GM18907 (cell line): Measurements from ENCODE around the gene MSRB1.
A peak's percentile ranks its signal among the peaks of the same experiment; 100 is the strongest.
"Not testable (repeated sequence)": the region's sequence is repeated elsewhere in the genome, so short reads cannot be mapped to it uniquely, and the experiment has no call there.

ENCODE experiments used
- ATAC-seq: cut with Tn5 transposase; IDR thresholded peaks from one replicate; pipeline ENCODE4 v1.9.1; 2021; ENCODE audit warnings: mild to moderate bottlenecking, moderate library complexity; ENCODE audit not compliant: unreplicated experiment

The MSRB1 gene

DNA sequence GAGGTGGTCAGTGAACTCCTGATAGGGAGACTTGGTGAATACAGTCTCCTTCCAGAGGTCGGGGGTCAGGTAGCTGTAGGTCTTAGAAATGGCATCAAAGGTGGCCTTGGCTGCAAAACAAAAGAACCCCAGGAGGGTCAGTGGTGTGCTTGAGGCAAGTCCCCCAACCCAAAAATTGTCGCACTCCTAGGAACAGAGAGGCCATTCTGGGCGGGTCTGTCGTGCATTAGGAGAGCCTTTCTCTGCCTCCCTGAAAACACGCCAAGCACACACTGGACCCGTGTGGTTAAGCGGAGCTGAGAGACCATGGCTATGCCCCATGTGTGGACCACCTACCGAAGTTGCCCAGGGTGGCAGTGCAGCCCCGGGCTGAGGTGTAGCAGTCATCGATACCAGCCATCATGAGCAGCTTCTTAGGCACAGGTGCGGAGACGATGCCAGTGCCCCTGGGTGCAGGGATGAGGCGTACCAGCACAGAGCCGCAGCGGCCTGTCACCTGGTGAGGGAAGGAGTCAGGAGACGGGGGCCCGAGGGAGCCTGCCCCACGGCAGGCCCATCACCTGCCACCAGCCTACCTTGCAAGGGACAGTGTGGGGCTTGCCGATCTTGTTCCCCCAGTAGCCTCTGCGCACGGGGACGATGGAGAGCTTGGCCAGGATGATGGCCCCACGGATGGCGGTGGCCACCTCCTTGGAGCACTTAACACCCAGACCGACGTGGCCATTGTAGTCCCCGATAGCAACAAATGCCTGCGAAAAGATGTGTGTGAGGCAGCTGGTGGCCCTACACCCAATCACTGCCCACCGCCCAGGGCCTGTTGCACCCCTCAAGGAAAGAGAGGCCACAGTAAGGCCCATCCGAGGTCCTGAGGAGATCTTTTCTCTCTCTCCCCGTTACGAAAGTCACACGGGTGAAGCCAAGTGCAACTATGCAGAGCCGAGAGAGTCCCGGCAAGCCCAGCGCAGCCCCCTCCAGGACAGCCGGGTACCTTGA lies 19.5 kb upstream of the MSRB1 start:
- ATAC-seq, result not testable (repeated sequence)

DNA sequence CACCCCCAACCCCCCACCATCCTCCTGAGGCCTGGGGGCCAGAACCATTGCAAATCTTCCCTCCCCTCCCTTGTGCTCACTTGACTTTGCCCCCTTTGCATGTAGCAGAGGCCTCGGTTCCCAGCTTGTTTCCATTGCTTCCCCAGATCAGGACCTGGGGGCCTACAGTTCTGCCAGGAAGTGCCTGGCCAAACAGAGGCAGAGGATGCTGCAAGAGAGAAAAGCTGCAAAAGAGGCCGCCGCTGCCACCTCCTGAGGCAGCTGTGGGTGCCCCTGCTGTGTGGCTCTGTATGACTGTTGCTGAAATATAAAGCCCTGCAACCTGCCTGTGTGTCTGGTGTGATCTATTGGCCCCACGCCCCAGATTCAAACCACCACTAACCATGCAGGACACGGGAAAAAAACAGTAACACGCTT lies 18.7 kb upstream of the MSRB1 start:
- ATAC-seq, result no peak

DNA sequence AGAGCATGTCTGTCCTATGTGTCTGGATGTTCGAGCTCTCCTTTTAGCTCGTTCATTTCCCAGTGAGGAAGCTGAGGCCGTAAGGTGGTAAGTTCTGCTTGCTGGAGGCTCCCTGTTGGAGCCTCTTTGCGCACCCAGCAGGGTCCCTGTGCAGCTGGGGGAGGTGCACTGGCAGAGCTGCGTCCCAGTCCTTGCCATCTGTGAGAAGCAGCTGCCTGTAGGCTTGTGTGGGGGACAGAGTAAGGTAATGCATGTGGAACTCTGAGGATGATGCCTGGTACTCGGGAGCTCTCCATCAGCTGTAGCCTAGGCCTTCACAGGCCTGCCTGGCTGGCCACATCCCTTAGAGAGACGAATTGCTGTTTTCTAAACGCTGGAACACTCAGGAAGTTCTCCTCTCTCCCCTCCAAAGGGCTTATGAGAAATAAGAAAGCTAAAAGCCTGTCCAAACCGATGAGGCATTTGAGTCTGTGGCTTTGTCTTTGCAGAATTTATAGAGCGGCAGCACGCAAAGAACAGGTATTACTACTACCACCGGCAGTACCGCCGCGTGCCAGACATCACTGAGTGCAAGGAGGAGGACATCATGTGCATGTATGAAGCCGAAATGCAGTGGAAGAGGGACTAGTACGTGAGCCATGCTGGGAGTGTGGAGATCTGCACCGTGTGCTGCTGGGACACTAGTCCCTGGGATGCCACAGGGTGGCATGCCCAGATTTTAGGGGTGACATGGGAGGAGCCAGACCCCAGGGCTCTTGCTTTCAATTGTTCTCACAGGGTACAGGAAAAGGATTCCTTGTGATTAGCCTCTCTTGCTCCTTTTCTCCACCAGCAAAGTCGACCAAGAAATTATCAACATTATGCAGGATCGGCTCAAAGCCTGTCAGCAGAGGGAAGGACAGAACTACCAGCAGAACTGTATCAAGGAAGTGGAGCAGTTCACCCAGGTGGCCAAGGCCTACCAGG lies 17.9 kb upstream of the MSRB1 start:
- no peak for ATAC-seq

DNA sequence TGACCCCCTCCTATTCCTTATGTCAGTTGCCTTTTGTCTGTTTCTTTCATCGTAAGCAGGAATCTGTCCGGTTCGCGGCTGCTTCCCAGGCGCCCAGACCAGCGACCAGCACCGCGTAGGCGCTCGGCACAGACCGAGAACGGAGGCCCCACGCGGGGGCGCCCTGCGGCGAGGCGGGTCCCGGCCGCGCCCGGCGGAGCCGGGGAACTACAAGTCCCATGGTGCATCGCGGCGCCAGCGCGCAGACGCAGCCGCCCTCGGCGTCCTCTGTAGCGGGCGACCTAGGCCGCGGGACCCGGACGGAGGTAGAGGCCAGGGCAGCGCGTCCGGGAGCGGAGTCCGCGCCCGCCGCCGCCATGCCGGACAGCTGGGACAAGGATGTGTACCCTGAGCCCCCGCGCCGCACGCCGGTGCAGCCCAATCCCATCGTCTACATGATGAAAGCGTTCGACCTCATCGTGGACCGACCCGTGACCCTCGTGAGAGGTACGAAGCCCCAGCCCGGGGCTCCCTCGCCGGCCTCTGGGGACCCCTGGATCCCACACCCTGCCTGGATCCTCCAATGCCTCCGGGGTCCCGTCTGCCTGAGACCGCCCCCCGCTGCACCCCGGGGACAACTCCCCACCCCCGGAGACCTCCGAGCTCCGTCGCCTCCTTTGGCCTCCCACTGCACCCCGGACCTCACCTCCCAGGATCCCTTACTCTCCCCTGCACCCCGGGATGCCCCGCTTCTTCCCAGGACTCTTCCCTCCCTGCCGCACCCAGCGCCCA lies 16.5 kb upstream of the MSRB1 start, which contains the start of gene NDUFB10:
NDUFB10 (plus strand) TSS at position 270 of the 771 bp plus-strand sequence; CDS start at position 357, 87 bp downstream.
- peak; percentile 75 for ATAC-seq

DNA sequence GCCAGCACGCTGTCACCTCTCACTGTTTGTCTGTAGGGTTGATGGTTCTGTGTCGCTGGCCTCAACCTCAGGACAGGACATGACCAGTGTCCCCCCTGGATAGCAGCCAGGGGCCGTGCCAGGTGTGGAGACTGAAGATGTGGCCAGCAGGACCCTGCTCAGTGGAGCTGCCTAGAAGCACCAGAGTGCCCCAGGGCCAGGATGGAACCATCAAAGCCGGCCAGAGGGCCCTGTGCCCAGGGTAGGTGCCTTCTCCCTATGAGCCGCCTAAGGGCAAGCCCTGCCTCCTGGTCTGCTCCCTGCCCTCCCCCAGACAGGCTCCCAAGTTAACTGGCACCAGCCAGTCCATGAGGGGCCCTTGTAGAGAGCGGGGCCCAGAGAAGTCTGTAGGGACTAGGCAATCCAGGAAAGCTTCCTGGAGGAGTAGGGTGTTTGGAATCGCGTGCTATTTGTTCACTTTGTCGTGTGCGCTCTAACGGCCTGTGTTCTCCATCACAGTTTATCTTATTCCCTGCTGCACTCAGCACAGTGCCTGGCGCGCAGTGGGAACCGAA lies 15.8 kb upstream of the MSRB1 start:
- ATAC-seq, result peak; percentile 1

DNA sequence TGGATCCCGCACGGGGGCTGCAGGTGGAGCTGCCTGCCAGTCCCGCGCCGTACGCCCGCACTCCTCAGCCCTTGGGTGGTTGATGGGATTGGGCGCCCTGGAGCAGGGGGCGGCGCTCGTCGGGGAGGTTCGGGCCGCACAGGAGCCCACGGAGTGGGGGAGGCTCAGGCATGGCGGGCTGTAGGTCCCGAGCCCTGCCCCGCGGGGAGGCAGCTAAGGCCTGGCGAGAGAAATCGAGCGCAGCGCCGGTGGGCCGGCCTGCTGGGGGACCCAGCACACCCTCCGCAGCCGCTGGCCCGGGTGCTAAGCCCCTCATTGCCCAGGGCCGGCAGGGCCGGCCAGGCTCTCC lies 15.1 kb upstream of the MSRB1 start:
- not testable (repeated sequence) for ATAC-seq

DNA sequence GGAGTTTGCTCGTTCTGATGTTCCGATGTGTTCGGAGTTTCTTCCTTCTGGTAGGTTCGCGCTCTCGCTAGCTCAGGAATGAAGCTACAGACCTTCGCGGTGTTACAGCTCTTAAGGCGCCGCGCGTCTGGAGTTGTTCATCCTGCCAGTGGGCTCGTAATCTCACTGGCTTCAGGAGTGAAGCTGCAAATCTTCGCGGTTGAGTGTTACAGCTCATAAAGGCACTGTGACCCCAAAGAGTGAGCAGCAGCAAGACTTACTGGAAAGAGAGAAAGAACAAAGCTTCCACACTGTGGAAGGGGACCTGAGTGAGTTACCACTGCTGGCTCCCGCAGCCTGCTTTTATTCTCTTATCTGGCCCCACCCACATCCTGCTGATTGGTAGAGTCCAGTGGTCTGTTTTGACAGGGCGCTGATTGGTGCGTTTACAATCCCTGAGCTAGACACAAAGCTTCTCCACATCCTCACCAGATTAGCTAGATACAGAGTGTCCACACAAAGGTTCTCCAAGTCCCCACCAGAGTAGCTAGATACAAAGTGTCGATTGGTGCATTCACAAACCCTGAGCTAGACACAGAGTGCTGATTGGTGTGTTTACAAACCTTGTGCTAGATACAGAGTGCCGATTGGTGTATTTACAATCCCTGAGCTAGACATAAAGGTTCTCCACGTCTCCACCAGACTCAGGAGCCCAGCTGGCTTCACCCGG lies 14.6 kb upstream of the MSRB1 start:
- ATAC-seq, result not testable (repeated sequence)

DNA sequence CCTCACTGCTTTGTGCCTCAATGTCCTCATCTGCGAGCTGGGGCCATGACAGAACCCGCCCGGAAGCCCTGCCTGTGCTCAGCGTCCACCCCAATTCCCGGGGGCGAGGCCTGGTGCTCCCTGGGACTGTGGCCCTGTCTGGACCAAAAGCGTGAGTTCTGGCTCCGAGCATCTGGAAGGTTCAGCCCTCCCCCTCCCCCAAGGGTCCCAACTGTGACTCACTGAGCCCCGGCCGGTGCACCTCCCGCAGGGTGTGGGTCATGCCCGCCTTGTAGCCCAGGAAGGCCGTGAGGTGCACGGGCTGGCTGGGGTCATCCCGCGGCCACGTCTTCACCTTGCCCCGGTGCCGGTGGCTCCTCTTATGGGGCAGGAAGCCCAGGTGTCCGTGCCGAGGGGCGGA lies 10.7 kb upstream of the MSRB1 start:
- ATAC-seq, result no peak

DNA sequence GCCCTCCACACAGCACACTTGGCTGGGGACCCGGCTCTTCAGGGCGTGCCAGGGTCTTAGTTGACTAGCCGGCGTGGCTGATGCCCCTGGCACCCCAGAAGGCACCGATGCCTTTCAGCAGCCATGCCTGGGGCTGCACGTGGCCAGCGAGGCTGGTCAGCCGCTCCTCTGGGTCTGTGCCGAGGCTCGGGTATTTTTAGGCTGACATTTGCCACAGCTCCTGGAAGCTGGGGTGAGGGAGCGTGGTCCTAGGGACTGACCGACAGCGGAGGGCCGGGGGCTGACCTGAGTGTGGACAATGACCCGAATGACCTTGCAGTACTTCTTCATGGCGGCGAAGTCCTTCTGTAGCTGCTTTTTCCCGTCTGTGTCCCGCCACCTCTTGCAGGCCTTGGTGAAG lies 7.6 kb upstream of the MSRB1 start:
- no peak for ATAC-seq

DNA sequence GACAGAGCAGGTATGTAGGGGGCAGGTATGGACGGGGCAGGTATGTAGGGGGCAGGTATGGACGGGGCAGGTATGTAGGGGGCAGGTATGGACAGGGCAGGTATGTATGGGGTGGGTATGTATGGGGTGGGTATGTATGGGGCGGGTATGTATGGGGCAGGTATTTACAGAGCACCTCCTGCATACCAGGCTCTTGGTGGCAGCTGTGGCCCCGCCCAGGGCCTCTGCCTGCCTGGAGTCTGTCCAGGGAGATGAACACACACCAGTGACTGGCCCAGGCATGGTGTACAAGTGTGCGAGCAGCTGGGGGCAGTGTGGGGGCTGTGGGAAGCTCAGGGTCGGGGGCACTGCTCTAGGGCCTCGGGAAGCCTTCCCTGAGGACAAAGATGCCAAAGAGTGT lies 7.0 kb upstream of the MSRB1 start:
- no peak for ATAC-seq

DNA sequence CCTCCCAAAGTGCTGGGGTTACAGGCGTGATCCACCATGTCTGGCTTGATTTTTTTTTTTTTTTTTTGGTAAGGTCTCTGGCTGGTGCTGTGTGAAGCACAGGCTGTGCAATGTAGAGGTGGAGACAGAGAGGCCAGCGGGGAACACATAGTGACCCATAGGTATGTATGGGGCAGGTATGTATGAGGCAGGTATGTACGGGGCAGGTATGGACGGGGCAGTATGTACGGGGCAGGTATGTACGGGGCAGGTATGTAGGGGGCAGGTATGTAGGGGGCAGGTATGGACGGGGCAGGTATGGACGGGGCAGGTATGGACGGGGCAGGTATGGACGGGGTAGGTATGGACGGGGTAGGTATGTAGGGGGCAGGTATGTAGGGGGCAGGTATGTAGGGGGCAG lies 6.5 kb upstream of the MSRB1 start:
- no peak for ATAC-seq

DNA sequence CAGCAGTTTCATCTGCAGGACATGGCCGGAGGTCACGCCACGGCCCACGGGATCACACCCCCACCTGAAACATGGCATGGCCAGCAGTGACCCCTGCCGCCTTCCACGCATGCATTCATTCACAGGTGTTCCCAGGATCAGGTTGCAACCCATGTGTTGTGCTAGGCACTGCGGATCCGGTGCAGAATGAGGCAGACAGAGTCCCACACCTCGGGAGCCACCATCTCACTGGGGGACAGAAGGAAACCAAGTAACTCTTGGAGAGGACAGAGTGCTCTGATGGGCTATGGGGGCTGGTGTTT lies 4.3 kb upstream of the MSRB1 start:
- no peak for ATAC-seq

DNA sequence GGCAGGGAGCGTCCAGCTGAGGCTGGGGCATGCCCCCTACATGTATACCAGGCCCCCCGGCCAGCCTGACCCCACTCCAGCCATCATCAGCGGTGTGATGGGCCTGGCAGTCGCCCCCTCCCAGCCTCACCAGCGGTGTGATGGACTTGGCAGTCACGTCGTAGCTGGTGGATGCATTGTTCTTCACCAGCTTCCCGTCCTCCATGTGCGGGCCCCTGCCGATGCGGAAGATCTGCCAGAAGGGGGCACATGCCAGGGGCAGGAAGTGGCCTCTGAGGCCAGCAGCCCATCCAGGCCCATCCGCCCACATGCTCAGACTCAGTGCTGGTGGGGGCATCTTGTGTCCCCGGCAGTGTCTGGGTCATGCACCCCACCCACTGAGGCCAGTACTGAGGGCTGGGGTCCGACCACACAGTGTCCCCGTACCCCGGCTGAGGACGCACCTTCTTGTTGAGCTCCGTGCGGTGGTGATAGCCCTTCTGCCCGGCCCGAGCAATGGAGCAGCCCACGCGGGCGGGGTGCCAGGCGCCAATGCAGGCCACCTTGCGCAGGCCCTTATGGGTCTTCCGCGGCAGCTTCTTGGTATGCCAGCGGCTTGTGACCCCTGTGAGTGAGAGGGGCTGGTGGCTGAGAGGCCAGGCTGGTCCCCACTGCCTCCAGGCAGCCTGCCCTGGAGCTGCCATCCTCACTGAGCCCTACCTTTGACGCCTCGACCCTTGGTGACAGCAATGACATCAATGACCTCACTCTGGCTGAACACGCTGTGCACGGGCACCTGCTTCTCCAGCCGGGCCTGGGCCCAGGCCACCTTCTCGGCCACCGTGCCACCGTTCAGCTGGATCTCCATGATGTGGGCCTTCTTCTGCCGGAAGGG lies 3.7 kb upstream of the MSRB1 start:
- no peak for ATAC-seq

DNA sequence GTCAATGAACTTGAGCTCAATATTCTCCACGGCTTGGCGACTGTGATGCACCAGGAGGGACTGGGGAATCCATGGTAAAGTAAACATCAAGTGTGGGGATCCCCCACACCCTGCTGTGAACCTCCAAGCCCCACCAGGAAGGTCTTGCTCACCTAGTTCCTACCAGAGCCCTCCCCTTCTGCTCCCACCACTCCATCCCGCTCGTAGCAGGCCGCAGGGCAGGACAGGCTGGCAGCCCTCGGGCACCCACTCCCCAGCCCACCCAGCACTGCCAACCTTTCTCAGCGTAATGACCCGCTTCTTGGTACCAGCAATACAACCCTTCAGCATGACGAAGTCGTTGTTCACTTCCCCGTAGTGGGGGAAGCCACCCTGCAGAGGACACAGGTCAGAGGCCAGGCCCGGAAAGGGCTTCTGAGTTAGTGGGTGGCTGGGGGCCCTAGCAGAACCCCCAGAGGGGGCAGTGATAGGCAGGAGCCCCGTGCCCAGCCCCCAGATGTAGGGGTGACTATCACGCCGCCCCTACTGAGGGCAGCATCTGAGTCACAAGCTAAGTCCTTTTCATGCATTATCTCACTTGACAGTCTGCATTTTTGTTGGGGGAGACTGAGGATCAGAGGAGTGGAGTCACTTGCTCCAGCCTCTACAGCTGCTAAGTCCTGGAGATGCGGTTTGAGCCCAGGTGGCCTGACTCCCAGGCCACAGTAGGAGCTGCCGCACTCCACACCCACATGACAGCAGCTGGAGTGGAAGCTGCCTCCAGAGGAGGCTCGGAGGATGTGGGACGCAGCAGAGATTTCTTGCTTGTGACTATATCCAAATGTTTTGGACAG lies 2.8 kb upstream of the MSRB1 start:
- no peak for ATAC-seq

DNA sequence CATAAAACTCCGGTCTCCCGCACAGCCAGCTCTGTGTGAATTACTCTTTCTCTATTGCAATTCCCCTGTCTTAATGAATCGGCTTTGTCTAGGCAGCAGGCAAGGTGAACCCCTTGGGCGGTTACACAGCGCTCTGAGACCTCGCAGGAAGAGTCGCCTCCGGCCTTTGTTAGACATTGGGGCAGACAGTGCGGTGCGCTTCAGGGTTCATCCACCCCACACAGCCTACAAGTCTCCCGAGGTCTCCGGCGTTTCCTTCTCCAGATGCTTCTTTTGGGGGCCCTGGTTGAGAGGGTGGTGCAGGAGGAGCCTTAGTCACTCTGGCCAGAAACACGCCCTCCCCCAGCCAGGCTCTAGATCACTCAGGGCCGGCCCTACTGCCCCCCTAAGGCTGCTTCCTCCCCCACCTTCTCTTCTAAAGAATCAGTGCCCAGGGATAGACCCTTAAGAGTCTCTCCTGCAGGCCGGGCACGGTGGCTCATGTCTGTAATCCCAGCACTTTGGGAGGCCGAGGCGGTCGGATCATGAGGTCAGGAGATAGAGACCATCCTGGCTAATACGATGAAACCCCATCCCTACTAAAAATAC lies 1.7 kb upstream of the MSRB1 start:
- ATAC-seq, result no peak

DNA sequence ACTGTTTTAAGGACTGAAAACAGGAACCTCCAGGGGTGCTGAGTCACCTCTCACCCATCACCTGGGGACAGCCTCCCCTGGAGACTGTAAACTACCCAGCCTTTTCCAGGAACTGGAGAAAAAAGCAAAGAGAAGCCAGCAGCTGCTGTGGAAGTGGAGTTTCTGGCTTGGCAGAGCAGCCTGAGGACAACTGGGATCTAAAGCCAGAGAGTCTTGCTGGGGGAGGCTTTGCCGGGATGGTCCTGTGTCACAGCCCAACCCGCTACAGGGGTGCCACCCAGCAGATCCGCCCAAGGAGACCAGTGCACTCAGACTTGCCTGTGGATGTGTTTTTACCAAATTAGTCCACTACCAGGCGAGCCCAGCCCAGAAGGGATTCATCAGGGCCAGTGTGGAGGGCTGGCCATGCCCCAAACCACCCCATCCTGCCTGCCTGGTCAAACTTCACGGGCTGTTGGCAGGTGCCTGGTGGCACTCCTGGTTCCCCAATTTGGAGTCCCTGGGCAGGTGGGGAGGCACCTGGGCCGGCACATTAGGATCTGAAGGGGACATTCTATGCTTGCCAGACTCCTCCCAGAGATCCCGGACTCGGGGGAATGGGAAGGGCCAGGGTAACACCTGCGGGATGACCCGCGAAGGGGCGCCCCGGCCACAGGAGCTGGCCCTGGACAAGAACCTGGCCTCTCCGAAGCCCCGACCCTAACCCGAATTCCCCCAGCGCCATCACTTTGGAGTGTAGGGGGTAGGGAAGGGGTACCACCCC lies 771 bp downstream of the MSRB1 start:
- ATAC-seq, result no peak
